ENCODE data around the gene MDK.

- no peak for TF ChIP-seq POLR2AphosphoS5 (IDR thresholded peaks at IDR 0.05; ENCODE audit: low read depth, low read length)
- TF ChIP-seq, protein P1, sequence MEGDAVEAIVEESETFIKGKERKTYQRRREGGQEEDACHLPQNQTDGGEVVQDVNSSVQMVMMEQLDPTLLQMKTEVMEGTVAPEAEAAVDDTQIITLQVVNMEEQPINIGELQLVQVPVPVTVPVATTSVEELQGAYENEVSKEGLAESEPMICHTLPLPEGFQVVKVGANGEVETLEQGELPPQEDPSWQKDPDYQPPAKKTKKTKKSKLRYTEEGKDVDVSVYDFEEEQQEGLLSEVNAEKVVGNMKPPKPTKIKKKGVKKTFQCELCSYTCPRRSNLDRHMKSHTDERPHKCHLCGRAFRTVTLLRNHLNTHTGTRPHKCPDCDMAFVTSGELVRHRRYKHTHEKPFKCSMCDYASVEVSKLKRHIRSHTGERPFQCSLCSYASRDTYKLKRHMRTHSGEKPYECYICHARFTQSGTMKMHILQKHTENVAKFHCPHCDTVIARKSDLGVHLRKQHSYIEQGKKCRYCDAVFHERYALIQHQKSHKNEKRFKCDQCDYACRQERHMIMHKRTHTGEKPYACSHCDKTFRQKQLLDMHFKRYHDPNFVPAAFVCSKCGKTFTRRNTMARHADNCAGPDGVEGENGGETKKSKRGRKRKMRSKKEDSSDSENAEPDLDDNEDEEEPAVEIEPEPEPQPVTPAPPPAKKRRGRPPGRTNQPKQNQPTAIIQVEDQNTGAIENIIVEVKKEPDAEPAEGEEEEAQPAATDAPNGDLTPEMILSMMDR (IDR thresholded peaks at IDR 0.05): peak; percentile 68
- TF ChIP-seq, protein P2, sequence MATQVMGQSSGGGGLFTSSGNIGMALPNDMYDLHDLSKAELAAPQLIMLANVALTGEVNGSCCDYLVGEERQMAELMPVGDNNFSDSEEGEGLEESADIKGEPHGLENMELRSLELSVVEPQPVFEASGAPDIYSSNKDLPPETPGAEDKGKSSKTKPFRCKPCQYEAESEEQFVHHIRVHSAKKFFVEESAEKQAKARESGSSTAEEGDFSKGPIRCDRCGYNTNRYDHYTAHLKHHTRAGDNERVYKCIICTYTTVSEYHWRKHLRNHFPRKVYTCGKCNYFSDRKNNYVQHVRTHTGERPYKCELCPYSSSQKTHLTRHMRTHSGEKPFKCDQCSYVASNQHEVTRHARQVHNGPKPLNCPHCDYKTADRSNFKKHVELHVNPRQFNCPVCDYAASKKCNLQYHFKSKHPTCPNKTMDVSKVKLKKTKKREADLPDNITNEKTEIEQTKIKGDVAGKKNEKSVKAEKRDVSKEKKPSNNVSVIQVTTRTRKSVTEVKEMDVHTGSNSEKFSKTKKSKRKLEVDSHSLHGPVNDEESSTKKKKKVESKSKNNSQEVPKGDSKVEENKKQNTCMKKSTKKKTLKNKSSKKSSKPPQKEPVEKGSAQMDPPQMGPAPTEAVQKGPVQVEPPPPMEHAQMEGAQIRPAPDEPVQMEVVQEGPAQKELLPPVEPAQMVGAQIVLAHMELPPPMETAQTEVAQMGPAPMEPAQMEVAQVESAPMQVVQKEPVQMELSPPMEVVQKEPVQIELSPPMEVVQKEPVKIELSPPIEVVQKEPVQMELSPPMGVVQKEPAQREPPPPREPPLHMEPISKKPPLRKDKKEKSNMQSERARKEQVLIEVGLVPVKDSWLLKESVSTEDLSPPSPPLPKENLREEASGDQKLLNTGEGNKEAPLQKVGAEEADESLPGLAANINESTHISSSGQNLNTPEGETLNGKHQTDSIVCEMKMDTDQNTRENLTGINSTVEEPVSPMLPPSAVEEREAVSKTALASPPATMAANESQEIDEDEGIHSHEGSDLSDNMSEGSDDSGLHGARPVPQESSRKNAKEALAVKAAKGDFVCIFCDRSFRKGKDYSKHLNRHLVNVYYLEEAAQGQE (IDR thresholded peaks at IDR 0.05; ENCODE audit: insufficient read depth in 1 of 2, low read depth in 2 of 2, low read length in 1 of 2): no peak
Measured at GRCh38 chr11:46383404-46383758, 1.9 kb downstream of the MDK start.

Measured in Panc1 (cell line).